Aorta (tissue), 5 donors: ENCODE data around the gene ZCCHC18. TPM values are rescaled to one million over a fixed set of nuclear protein-coding genes. Genes with fewer than 3 reads are reported as not detected.
"Not testable (repeated sequence)": the region's sequence is repeated elsewhere in the genome, so short reads cannot be mapped to it uniquely, and the experiment has no call there.

Source experiments
- ATAC-seq: fragments of 200-7000 bp; cut with Tn5 transposase; one replicate; pipeline ENCODE4 v1.9.1; 2022; ENCODE audit warnings: moderate library complexity; ENCODE audit not compliant: low FRiP score
- DNase-seq, 2 donors: peaks; one replicate each; pipeline ENCODE4 v3.0.0-alpha.2; 2020
- H3K27ac ChIP-seq, 2 donors: one replicate each; pipeline ENCODE4 v1.5.1; 2013; ENCODE audit warnings: low read length in 2 of 2, mild to moderate bottlenecking in 2 of 2, moderate library complexity in 2 of 2, control low read depth in 1 of 2, inconsistent platforms in 1 of 2, low read depth in 1 of 2
- H3K27me3 ChIP-seq, 2 donors: one replicate each; pipeline ENCODE4 v1.6.1; 2013; ENCODE audit warnings: control low read depth in 1 of 2, low read length in 1 of 2, mild to moderate bottlenecking in 1 of 2, moderate library complexity in 1 of 2; ENCODE audit not compliant: insufficient read depth in 2 of 2, control insufficient read depth in 1 of 2
- H3K36me3 ChIP-seq, 2 donors: one replicate each; pipeline ENCODE4 v1.6.1; 2013; ENCODE audit warnings: control low read depth in 1 of 2, low read length in 1 of 2, mild to moderate bottlenecking in 1 of 2; ENCODE audit not compliant: insufficient read depth in 2 of 2, control insufficient read depth in 1 of 2
- H3K4me1 ChIP-seq, 2 donors: one replicate each; pipeline ENCODE4 v1.6.1; 2013; ENCODE audit warnings: low read length in 2 of 2, control low read depth in 1 of 2, mild to moderate bottlenecking in 1 of 2, moderate library complexity in 1 of 2; ENCODE audit not compliant: insufficient read depth in 2 of 2, control insufficient read depth in 1 of 2
- H3K4me3 ChIP-seq, 2 donors: one replicate each; pipeline ENCODE4 v1.5.1; 2013; ENCODE audit warnings: low read length in 2 of 2, control low read depth in 1 of 2, mild to moderate bottlenecking in 1 of 2
- H3K9me3 ChIP-seq: one replicate; pipeline ENCODE4 v1.6.1; 2013; ENCODE audit warnings: mild to moderate bottlenecking, low read length; ENCODE audit not compliant: control insufficient read depth
- WGBS, 2 donors: extraction: QIAGEN DNeasy Blood & Tissue Kit; methylation state at CpG; one replicate each; pipeline ENCODE4 v1.1.7; 2013; 5-methylcytosine and 5-hydroxymethylcytosine counted together
- intact Hi-C, 2 donors: fragments of 100-400 bp; cut with DNase I; formaldehyde crosslinking; loops; one replicate each; pipeline versions ENCODE4 v1.14.2 to v1.15.0; 2022
- long read RNA-seq, 2 donors: library from polyadenylated mRNA; unstranded; transcript quantifications; one replicate each; pipeline ENCODE4 v2.0.0, GENCODE V29; 2020 to 2021
- polyA plus RNA-seq, 2 donors: library from polyadenylated mRNA; stranded (reverse); fragments of 200-250 nt; gene quantifications; one replicate each; pipeline ENCODE4 v1.2.3, GENCODE V29; 2013
- total RNA-seq, 2 donors: library from RNA; stranded (reverse); fragmentation: NEBNext Ultra II Directional; extraction: Animal tissue kit (Norgen Biotek cat#: 25700); gene quantifications; one replicate each; pipeline ENCODE4 v1.2.1, GENCODE V29; 2021
- donor health status: healthy with polysubstance abuse.
- donor health status: Bipolar disorder and iron deficiency.
- donor health status: DM: no; HTN: no; CAD: no.
- donor health status: DM: no; HTN: no; CAD: no.
- donor health status: DM: yes; HTN: yes; CAD: no.

Gene ZCCHC18
- total RNA-seq (1 to 10 TPM; 1.6 to 3.5 TPM), polyA plus RNA-seq (1 to 10 TPM; 1.9 to 2.3 TPM)
- long read RNA-seq, donor 1, partial matches to known transcripts, result 0 of 1 reads
- long read RNA-seq, donor 1, other reads (novel, unspliced or antisense), result 0 of 1 reads
- long read RNA-seq, donor 2, partial matches to known transcripts, result 0 of 2 reads
- long read RNA-seq, donor 2, other reads (novel, unspliced or antisense), result 0 of 2 reads

DNA sequence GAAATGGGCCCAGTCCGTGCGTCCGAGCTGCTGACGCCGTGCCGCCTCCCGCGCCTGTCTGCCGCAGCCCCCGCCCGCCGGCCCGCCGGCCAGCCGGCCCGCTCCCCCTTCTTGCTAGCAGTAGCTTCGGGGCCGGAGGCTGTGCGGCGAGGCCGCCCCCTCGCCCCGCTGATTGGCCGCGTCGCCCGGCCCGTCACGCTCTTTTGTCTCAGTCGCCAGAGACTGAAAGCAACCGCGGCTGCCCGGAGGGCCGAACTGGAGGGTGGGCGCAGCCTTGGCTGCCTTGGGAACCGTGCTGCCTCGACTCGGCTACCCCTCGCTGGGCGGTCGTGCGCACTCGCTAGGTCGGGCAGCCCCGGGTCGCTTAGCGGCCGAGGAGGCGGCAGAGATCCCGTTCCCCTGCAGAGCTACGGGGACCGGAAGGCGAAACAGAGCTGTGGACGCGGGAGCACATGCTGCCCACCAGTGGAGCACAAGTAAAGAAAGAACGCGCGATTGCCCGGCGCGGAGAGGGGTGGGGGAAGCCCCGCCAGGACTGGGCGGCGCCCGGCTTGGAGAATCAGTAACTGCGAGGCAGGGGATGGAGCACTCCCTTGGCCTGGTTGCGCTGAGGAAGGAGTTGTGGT is at the start of gene ZCCHC18:
TSS of gene ZCCHC18 (plus strand) at position 198 of the 626 bp plus-strand sequence. CDS start 1,589 bp downstream, outside the sequence.
- ATAC-seq, result peak; percentile 81
- no peaks in the 10 kb centered on the region for H3K27me3 ChIP-seq
- H3K4me3 ChIP-seq, result peak within 1 kb of the TSS; percentile 30 to 79
- 0 to 25% methylated on average over 51 to 67 of the region's 67 CpGs for WGBS, 2 donors
- intact Hi-C loops, result no loop called here
- no peaks in the 10 kb centered on the region for H3K4me1 ChIP-seq
- DNase-seq, result peak; percentile 58 to 90
- H3K36me3 ChIP-seq, result no peaks in the 10 kb centered on the region
- H3K9me3 ChIP-seq, result no peaks in the 10 kb centered on the region
- H3K27ac ChIP-seq, result peak within 1 kb of the TSS in 1 of 2 donors; percentile 86

DNA sequence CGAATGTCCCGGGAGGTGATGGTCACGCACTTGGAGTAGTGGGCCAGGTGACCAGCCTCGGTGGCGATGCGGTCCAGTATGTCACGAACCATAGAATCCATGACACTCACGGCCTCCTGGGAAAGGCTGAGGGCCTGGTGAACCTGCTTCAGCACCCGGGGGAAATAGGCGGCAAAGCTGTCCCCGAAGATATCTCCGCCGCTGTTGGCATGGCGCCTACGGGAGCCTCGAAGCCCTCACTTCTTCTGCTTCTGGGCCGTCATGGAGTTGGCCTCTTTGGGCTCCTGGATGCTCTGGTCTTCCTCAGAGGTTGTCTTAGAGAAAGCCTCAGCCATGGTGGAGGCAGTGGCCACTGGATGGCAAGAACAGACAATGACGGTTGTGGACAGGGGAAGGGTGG is 49.7 kb upstream of the ZCCHC18 start:
- H3K4me1 ChIP-seq, H3K27me3 ChIP-seq, H3K36me3 ChIP-seq, DNase-seq, H3K9me3 ChIP-seq, H3K4me3 ChIP-seq, intact Hi-C loops, ATAC-seq, H3K27ac ChIP-seq: not testable (repeated sequence)
- WGBS, 2 donors, result 93 to 94% methylated on average over 9 of the region's 18 CpGs

DNA sequence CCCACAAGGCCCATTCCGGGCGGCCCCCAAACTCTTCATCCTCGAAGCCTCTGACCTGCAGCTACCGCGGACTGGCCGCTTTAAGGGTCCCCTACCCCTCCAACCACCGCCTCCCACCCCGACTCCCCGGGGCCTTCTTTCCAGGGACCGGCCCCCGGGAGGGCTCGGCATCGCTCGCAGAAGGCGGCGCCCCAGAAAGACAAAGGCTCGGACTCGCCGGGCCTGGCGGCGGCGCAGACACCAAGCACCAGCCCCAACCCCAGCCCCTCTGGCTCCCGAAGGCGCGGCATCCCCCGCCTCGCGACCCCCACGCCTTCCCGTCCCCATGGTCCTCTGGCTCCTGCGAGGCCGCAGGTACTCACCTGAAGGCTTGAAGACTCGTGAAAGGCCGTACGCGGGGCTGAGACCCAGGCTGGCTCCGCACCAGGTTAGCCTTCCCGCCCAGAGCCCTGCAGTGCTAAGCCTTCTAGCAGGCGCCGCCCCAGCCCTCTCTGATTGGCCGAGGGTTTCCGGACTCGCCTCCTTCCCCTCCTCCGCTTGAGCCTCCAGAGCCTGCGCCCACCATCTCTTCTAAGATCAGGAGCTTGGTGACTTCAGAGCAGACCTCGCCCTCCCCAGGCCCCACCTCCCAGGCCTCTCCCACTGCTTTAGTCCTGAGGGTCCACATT is 36.4 kb upstream of the ZCCHC18 start, which contains the start of gene TMSB15C:
TSS of gene TMSB15C (minus strand) at position 459 of the 668 bp plus-strand sequence.
- H3K4me1 ChIP-seq, intact Hi-C loops, DNase-seq, H3K27ac ChIP-seq, H3K36me3 ChIP-seq, H3K27me3 ChIP-seq, H3K4me3 ChIP-seq, H3K9me3 ChIP-seq: not testable (repeated sequence)
- WGBS, 2 donors, result no CpG with 5 or more reads among the region's 46 CpGs
- peak; percentile 88 for ATAC-seq

DNA sequence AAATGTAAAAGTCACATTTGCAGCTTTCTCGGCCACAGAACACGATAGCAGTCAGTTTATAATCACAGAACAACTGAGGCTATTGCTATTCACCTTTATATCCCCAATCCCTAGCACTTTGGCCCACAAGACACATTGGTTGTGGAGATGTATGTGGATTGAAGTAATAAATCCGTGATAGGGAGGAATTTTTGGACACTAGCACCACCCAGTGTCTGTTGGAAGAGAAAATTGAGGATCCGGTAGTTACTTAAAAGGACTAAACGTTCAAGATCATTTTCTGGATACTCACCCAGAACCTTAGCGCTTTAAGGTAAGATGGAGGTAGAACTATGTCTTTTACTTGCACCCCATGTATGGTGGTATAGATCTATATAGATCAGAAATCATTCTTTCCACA is 34.5 kb upstream of the ZCCHC18 start:
- DNase-seq, H3K27ac ChIP-seq, intact Hi-C loops, H3K27me3 ChIP-seq, H3K36me3 ChIP-seq, ATAC-seq, H3K4me1 ChIP-seq, H3K4me3 ChIP-seq, H3K9me3 ChIP-seq: not testable (repeated sequence)
- WGBS, 2 donors, result no CpG with 5 or more reads among the region's 6 CpGs

DNA sequence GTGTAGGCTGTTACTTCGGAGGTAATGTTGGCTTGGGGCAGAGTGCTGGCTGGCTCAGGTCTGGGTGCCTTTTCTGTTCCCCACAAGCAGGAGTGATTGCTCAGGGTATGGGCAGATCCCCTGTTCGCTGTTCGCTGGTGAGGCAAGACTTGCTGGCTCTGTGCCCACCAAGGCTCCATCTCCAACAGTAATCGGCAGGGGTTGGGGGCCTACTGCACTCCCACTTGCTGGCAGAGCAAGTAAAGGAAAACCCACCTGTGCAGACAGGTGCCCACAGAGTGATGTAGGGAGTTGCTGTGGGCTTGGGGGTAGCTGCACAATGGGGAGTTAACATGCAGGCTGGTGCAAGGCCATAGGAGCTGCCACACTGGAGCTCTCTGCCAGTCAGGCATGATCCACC is 28.3 kb upstream of the ZCCHC18 start:
- H3K27ac ChIP-seq, result no peak overlapping the region
- ATAC-seq (peak; percentile 26), DNase-seq (peak in 1 of 2 donors; percentile 67)
- no peak overlapping the region for H3K4me3 ChIP-seq
- intact Hi-C loops, result no loop called here
- H3K9me3 ChIP-seq, result no peaks in the 10 kb centered on the region
- 78 to 84% methylated on average over 4 of the region's 4 CpGs for WGBS, 2 donors
- no peaks in the 10 kb centered on the region for H3K27me3 ChIP-seq
- no peaks in the 10 kb centered on the region for H3K4me1 ChIP-seq
- H3K36me3 ChIP-seq, result no peaks in the 10 kb centered on the region

DNA sequence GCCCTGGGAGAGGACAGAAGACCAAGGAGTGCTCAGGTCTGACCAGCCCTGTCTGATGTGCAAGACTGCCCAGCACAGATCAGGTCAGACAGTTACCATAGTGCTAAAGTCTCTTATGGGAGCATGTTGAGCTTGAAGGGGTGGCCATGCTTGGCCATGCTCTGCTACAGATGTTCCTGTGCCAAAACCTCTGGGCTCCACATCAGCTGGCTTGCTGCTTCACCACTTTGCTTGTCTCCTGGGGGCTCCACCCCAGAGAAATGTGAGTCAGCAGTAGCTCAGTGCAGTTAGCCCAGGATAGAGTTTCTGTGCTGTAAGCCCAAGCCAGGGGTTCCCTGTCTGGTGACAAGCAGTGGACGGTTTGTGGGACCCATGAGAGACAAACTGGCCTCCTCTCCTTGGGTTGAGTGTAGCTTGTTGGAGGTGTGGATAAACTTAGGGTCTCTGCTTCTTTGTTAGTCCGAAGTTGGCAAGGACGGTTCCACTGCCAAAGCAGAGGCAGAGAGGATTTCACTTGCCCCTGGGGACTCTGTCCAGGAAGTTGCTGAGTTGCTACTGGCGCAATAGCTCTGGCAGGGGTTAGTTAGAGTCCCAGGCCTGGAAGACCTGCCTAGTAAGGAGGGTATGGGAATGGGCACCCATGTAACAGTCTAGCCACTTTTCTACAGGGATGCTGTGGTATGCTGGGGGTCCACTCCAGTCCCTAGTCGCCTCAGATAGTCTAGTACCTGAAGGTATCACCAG is 27.6 kb upstream of the ZCCHC18 start:
- DNase-seq (no peak), ATAC-seq (peak; percentile 26)
- H3K36me3 ChIP-seq, result no peaks in the 10 kb centered on the region
- H3K9me3 ChIP-seq, result no peaks in the 10 kb centered on the region
- H3K4me1 ChIP-seq, result no peaks in the 10 kb centered on the region
- 31 to 45% methylated on average over 5 of the region's 5 CpGs for WGBS, 2 donors
- H3K27ac ChIP-seq, result no peak overlapping the region
- intact Hi-C loops, result no loop called here
- no peaks in the 10 kb centered on the region for H3K27me3 ChIP-seq
- no peak overlapping the region for H3K4me3 ChIP-seq

DNA sequence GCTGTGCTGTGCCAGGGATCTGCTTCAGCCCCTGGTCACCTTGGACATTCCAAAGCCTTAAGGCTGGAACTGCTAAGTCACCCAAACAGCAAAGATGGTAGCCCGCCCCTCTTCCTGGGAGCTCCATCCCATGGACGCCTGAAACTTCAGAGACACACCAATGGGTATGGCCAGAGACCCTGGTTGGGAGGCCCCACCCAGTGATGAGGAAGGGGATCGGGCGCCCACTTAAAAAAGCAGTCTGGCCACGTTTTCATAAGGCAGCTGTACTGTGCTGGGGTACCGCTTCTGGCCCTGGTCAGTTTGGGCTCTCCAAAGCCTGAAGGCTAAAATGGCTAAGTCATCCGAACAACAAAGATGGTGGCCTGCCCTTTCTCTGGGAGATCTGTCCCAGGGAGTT is 26.8 kb upstream of the ZCCHC18 start:
- Histone ChIP-seq H3K36me3 (no peaks in the 10 kb centered on the region), H3K27ac (no peak overlapping the region), H3K9me3 (no peaks in the 10 kb centered on the region), H3K4me1 (no peaks in the 10 kb centered on the region), H3K27me3 (no peaks in the 10 kb centered on the region), H3K4me3 (no peak overlapping the region)
- intact Hi-C loops, result no loop called here
- WGBS, 2 donors, result 83 to 94% methylated on average over 6 to 7 of the region's 7 CpGs
- no peak for DNase-seq
- no peak for ATAC-seq

DNA sequence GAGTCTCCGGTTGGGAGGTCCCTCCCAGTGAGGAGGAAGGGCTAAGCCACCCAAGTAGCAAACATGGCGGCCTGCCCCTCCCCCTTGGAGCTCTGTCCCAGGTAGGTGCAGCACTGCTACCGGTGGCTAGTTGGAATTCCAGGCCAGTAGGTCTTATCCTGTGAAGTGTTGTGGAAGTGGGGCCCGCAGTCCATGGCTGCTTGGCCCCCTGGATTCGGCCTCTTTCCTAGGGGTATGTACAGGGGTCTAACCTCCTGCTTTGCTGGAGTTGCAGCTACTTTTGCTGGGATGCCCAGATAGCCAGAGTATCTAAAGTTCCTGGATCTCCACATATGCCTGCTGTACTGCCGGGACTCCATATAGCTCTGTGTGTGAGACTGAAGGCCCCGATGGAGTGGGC is 26.4 kb upstream of the ZCCHC18 start:
- Histone ChIP-seq H3K36me3 (no peaks in the 10 kb centered on the region), H3K9me3 (no peaks in the 10 kb centered on the region), H3K27me3 (no peaks in the 10 kb centered on the region), H3K4me3 (no peak overlapping the region), H3K27ac (no peak overlapping the region), H3K4me1 (no peaks in the 10 kb centered on the region)
- DNase-seq (no peak), ATAC-seq (no peak)
- intact Hi-C loops, result no loop called here
- 79 to 86% methylated on average over 7 of the region's 7 CpGs for WGBS, 2 donors
